ENCODE results near the gene TK2. TPM values are rescaled to one million over a fixed set of nuclear protein-coding genes. Genes with fewer than 3 reads are reported as not detected.

TK2 gene
- total RNA-seq, 1 donor from 2014 or later = 16.1 TPM

DNA sequence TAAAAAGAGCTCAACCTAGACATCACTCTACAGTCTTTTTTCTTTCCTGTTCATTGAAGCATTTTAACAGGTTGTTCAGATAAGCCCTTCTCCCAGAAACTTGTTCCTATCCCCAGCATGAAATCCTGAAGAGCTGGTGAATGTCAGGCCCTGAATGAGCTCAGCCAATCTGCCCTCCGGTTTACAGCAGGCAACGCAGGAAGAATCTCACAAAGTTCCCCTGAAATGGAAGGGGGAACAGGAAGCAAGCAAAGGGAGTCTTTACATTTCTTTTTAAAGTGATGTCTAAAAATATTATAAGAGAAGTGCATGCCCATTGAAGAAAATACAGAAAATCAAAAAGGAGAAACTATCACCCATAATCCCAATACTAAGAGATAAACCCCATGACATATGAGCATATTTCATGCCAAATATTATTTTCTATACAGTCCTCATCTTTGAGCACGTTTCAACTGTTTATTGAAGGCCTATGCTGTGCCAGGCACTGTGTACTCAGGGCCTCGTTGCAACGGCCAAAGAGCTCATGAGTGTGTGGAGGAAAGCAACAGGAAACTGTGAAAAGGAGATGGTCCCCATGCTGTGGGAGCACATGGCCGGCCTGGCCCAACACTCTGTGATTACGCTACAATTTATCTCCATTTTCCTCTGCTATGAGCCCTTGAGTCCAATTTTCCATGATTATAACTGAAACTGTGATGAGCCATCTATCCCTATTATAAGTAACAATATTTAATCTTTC, 5.7 kb downstream of the TK2 start:
- TF ChIP-seq CTCF (IDR thresholded peaks at IDR 0.05; ENCODE audit: unreplicated experiment) = no peak
- peaks cover 16% of the 10 kb centered on the region for H3K36me3 Mint-ChIP-seq (ENCODE audit: insufficient read depth)
- peaks cover 15% of the 10 kb centered on the region for H3K4me1 Mint-ChIP-seq (ENCODE audit: low read depth)
- H3K9me3 Mint-ChIP-seq (ENCODE audit: low read depth) = no peaks in the 10 kb centered on the region
- no peak for DNase-seq (ENCODE audit: low spot score, unreplicated experiment)
- no peak overlapping the region for H3K4me3 Mint-ChIP-seq (ENCODE audit: low read depth)
- no peaks in the 10 kb centered on the region for H3K27me3 Mint-ChIP-seq
- no peak overlapping the region for H3K27ac Mint-ChIP-seq

DNA sequence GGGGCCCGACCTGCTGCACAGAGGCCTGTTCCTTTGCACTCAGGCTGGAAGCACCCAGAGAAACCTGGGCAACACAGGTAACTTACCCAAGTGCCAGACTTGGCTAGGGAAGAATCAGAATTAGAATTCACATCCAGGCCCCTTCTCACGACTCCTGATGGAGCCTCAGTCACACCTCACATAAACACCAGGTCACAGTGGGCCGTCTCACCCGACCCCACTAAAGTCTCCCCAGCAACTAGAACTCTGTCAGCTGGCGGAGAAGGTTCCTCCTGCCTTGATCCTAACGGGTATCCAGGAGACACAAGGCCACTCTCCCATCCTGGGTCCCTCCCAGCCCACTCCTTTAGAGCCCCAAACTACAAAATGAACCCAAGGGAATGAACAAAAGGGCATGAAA, 6.4 kb downstream of the TK2 start:
- H3K27me3 Mint-ChIP-seq = no peaks in the 10 kb centered on the region
- peaks cover 11% of the 10 kb centered on the region for H3K4me1 Mint-ChIP-seq (ENCODE audit: low read depth)
- no peaks in the 10 kb centered on the region for H3K9me3 Mint-ChIP-seq (ENCODE audit: low read depth)
- no peak for DNase-seq (ENCODE audit: low spot score, unreplicated experiment)
- H3K4me3 Mint-ChIP-seq (ENCODE audit: low read depth) = no peak overlapping the region
- no peak for TF ChIP-seq CTCF (IDR thresholded peaks at IDR 0.05; ENCODE audit: unreplicated experiment)
- peaks cover 19% of the 10 kb centered on the region for H3K36me3 Mint-ChIP-seq (ENCODE audit: insufficient read depth)
- H3K27ac Mint-ChIP-seq = peak overlapping the region; percentile 24

DNA sequence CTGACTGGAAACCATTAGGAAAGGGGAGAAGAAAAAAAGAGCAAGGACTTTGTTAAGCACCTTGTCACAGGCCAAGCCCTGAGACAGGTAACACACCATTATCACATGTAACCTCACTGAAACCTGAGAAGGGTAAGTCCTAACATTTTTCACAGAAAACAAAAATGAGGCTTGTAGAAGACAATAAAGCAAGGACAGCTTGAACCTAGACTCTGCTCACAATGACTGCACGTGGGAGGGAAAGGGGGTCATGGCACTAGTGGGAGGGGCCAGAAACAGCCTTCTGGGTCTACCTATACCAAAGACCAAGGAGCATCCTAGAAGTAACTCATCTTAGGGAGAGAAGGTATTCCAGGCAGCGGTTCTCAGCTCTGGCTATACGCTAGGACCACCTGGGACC, 7.5 kb downstream of the TK2 start:
- no peaks in the 10 kb centered on the region for H3K9me3 Mint-ChIP-seq (ENCODE audit: low read depth)
- peak overlapping the region; percentile 27 for H3K27ac Mint-ChIP-seq
- no peak for DNase-seq (ENCODE audit: low spot score, unreplicated experiment)
- peaks cover 20% of the 10 kb centered on the region for H3K36me3 Mint-ChIP-seq (ENCODE audit: insufficient read depth)
- H3K27me3 Mint-ChIP-seq = peaks cover 2% of the 10 kb centered on the region
- TF ChIP-seq CTCF (IDR thresholded peaks at IDR 0.05; ENCODE audit: unreplicated experiment) = no peak
- H3K4me1 Mint-ChIP-seq (ENCODE audit: low read depth) = peaks cover 7% of the 10 kb centered on the region
- no peak overlapping the region for H3K4me3 Mint-ChIP-seq (ENCODE audit: low read depth)

GRCh38 chr16:66541388-66542355, 8.2 kb downstream of the TK2 start:
- Mint-ChIP-seq H3K36me3 (ENCODE audit: insufficient read depth) (peaks cover 21% of the 10 kb centered on the region), H3K4me3 (ENCODE audit: low read depth) (no peak overlapping the region), H3K27me3 (peaks cover 3% of the 10 kb centered on the region), H3K27ac (peak overlapping the region; percentile 19), H3K9me3 (ENCODE audit: low read depth) (no peaks in the 10 kb centered on the region), H3K4me1 (ENCODE audit: low read depth) (peaks cover 7% of the 10 kb centered on the region)
- no peak for TF ChIP-seq CTCF (IDR thresholded peaks at IDR 0.05; ENCODE audit: unreplicated experiment)
- no peak for DNase-seq (ENCODE audit: low spot score, unreplicated experiment)
